Breast epithelium (tissue), 4 donors: ENCODE data around the gene PFDN5. TPM values are rescaled to one million over a fixed set of nuclear protein-coding genes. Genes with fewer than 3 reads are reported as not detected.

Source experiments
- DNase-seq, 2 donors: peaks; one replicate each; pipeline ENCODE4 v3.0.0-alpha.2; 2019; ENCODE audit warnings: low spot score in 2 of 2
- H3K27ac ChIP-seq, 2 donors: fragments of 200-600 bp; sonication (generic) in 1 of 2; one replicate each; pipeline ENCODE4 v1.5.1; 2016 to 2019; ENCODE audit warnings: mild to moderate bottlenecking in 1 of 2
- H3K27me3 ChIP-seq, 2 donors: fragments of 200-600 bp; sonication (generic) in 1 of 2; one replicate each; pipeline versions ENCODE4 v1.5.1 to v1.6.0; 2017 to 2019; ENCODE audit warnings: control low read depth in 1 of 2, mild to moderate bottlenecking in 1 of 2
- H3K36me3 ChIP-seq: fragments of 200-600 bp; one replicate; pipeline ENCODE4 v1.5.1; 2019
- H3K4me1 ChIP-seq, 2 donors: fragments of 200-600 bp; sonication (generic); one replicate each; pipeline ENCODE4 v1.5.1; 2016 to 2019; ENCODE audit warnings: control low read depth in 1 of 2
- H3K4me3 ChIP-seq, 3 donors: fragments of 200-600 bp; sonication (generic); 1 replicate in 2 of 3; 2 replicates in 1 of 3; pipeline ENCODE4 v1.5.1; 2016 to 2019; ENCODE audit warnings: mild to moderate bottlenecking in 3 of 3, moderate library complexity in 2 of 3
- H3K9me3 ChIP-seq, 2 donors: fragments of 200-600 bp; sonication (generic) in 1 of 2; one replicate each; pipeline ENCODE4 v1.5.1; 2016 to 2019; ENCODE audit warnings: control low read depth in 1 of 2
- POLR2A ChIP-seq: fragments of 450-650 bp; IDR thresholded peaks from one replicate; pipeline ENCODE4 v1.6.1; 2016; ENCODE audit warnings: antibody characterized with exemption, mild to moderate bottlenecking, moderate library complexity
- POLR2AphosphoS5 ChIP-seq, 3 donors: sonication (generic); formaldehyde crosslinking; IDR thresholded peaks; one replicate each; pipeline ENCODE4 v1.6.1; 2017; ENCODE audit warnings: antibody characterized with exemption in 3 of 3
- intact Hi-C: fragments of 100-400 bp; cut with DNase I; formaldehyde crosslinking; loops from one replicate; pipeline ENCODE4 v1.15.1; 2023; ENCODE audit warnings: low total_unique reads
- total RNA-seq, 3 donors: library from RNA; depleted of rRNA; stranded (reverse); fragments of >200 nt; gene quantifications; one replicate each; pipeline ENCODE4 v1.1.0, GENCODE V29; 2016
- TF ChIP-seq, protein P1 (sequence below), 3 donors: fragments of 450-650 bp; IDR thresholded peaks; one replicate each; pipeline ENCODE4 v1.5.1; 2016 to 2017; ENCODE audit warnings: antibody characterized with exemption in 3 of 3, mild to moderate bottlenecking in 3 of 3, moderate library complexity in 3 of 3

The PFDN5 gene
- total RNA-seq, 3 donors from 2014 or later = 764 to 1,048 (median 840) TPM

DNA sequence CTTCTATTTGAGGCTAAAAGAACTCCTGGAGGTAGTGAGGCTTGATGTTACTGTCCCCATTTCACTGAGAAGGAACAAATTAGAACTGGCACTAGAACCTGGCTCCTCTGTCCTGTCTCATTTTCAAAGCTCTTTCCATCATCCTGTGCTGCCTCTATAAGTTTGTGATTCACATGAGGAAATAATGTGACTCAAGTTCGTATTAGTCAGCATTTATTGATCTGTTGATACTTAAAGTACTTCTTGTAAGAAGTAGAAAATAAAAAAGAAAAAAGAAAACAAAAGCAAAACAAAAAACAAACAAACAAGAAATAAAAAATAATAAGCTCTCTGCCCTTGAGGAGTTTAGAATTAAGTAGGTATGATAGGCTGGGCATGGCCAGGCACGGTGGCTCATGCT, 29.6 kb upstream of the PFDN5 start:
- Histone ChIP-seq H3K27ac (no peak overlapping the region), H3K4me3 (no peak overlapping the region), H3K4me1 (no peaks in the 10 kb centered on the region), H3K9me3 (no peaks in the 10 kb centered on the region), H3K27me3 (no peaks in the 10 kb centered on the region), H3K36me3 (no peaks in the 10 kb centered on the region)
- no peak for DNase-seq
- intact Hi-C loops = no loop called here
- no peak for TF ChIP-seq POLR2AphosphoS5 (IDR thresholded peaks at IDR 0.05)
- TF ChIP-seq, protein P1, sequence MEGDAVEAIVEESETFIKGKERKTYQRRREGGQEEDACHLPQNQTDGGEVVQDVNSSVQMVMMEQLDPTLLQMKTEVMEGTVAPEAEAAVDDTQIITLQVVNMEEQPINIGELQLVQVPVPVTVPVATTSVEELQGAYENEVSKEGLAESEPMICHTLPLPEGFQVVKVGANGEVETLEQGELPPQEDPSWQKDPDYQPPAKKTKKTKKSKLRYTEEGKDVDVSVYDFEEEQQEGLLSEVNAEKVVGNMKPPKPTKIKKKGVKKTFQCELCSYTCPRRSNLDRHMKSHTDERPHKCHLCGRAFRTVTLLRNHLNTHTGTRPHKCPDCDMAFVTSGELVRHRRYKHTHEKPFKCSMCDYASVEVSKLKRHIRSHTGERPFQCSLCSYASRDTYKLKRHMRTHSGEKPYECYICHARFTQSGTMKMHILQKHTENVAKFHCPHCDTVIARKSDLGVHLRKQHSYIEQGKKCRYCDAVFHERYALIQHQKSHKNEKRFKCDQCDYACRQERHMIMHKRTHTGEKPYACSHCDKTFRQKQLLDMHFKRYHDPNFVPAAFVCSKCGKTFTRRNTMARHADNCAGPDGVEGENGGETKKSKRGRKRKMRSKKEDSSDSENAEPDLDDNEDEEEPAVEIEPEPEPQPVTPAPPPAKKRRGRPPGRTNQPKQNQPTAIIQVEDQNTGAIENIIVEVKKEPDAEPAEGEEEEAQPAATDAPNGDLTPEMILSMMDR (IDR thresholded peaks at IDR 0.05) = no peak

- Histone ChIP-seq H3K9me3 (no peaks in the 10 kb centered on the region), H3K4me1 (no peaks in the 10 kb centered on the region), H3K27ac (peak overlapping the region in 1 of 2 donors; percentile 37), H3K4me3 (peak overlapping the region; percentile 49 to 75 (median 59)), H3K36me3 (no peaks in the 10 kb centered on the region), H3K27me3 (no peaks in the 10 kb centered on the region)
- intact Hi-C loops = no loop called here
- no peak for TF ChIP-seq POLR2A
- TF ChIP-seq POLR2AphosphoS5 (IDR thresholded peaks at IDR 0.05) = no peak
- DNase-seq = no peak
Measured at GRCh38 chr12:53267306-53267998, 27.9 kb upstream of the PFDN5 start.

GRCh38 chr12:53267999-53268629, 27.2 kb upstream of the PFDN5 start, which contains the start of gene ESPL1:
TSS of gene ESPL1 (plus strand) at chr12:53268299. CDS start at chr12:53268767, 468 bp downstream.
- Histone ChIP-seq H3K4me3 (peak within 1 kb of the TSS; percentile 49 to 75 (median 59)), H3K4me1 (no peaks in the 10 kb centered on the region), H3K36me3 (no peaks in the 10 kb centered on the region), H3K27me3 (no peaks in the 10 kb centered on the region), H3K27ac (peak within 1 kb of the TSS; percentile 32 to 37), H3K9me3 (no peaks in the 10 kb centered on the region)
- TF ChIP-seq, protein P1 (IDR thresholded peaks at IDR 0.05) = peak in 1 of 3 donors; percentile 18
- TF ChIP-seq POLR2A (no peak), POLR2AphosphoS5 (IDR thresholded peaks at IDR 0.05) (peak; percentile 17 to 49 (median 27))
- DNase-seq = peak; percentile 41 to 58
- intact Hi-C loops = no loop called here

DNA sequence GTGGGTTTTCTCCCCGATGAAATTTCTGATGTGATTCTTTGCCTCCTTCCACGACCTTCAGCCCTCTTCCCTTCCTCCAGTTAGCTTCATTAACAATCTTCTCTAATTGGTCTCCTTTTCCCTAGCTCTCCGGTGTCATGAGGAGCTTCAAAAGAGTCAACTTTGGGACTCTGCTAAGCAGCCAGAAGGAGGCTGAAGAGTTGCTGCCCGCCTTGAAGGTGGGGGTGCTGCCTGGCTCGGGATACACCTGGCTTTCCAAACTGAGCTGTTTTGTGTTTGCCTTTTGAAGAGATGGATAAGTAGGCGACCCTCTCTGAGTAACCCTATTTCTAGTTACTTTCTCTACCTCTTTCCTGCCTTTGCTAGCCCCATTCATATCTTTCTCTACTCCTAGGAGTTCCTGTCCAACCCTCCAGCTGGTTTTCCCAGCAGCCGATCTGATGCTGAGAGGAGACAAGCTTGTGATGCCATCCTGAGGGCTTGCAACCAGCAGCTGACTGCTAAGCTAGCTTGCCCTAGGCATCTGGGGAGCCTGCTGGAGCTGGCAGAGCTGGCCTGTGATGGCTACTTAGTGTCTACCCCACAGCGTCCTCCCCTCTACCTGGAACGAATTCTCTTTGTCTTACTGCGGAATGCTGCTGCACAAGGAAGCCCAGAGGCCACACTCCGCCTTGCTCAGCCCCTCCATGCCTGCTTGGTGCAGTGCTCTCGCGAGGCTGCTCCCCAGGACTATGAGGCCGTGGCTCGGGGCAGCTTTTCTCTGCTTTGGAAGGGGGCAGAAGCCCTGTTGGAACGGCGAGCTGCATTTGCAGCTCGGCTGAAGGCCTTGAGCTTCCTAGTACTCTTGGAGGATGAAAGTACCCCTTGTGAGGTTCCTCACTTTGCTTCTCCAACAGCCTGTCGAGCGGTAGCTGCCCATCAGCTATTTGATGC, 26.4 kb upstream of the PFDN5 start:
- intact Hi-C loops = no loop called here
- no peak for DNase-seq
- Histone ChIP-seq H3K36me3 (no peaks in the 10 kb centered on the region), H3K4me3 (peak overlapping the region; percentile 49 to 75 (median 59)), H3K9me3 (no peaks in the 10 kb centered on the region), H3K4me1 (no peaks in the 10 kb centered on the region), H3K27me3 (no peaks in the 10 kb centered on the region), H3K27ac (peak overlapping the region in 1 of 2 donors; percentile 37)
- no peak for TF ChIP-seq POLR2A
- no peak for TF ChIP-seq POLR2AphosphoS5 (IDR thresholded peaks at IDR 0.05)
- TF ChIP-seq, protein P1 (IDR thresholded peaks at IDR 0.05) = no peak

GRCh38 chr12:53274445-53274844, 20.9 kb upstream of the PFDN5 start:
- H3K27ac ChIP-seq = no peak overlapping the region
- H3K36me3 ChIP-seq = no peaks in the 10 kb centered on the region
- no peak overlapping the region for H3K4me3 ChIP-seq
- H3K9me3 ChIP-seq = no peaks in the 10 kb centered on the region
- TF ChIP-seq, protein P1 (IDR thresholded peaks at IDR 0.05) = no peak
- no peak for TF ChIP-seq POLR2AphosphoS5 (IDR thresholded peaks at IDR 0.05)
- TF ChIP-seq POLR2A = no peak
- no peak for DNase-seq
- intact Hi-C loops = no loop called here
- H3K4me1 ChIP-seq = no peaks in the 10 kb centered on the region
- H3K27me3 ChIP-seq = no peaks in the 10 kb centered on the region
